Measurements from ENCODE around the gene MCC. TPM values are rescaled to one million over a fixed set of nuclear protein-coding genes. Genes with fewer than 3 reads are reported as not detected.

The MCC gene
- total RNA-seq, 1 donor from 2014 or later: 20.6 TPM

DNA sequence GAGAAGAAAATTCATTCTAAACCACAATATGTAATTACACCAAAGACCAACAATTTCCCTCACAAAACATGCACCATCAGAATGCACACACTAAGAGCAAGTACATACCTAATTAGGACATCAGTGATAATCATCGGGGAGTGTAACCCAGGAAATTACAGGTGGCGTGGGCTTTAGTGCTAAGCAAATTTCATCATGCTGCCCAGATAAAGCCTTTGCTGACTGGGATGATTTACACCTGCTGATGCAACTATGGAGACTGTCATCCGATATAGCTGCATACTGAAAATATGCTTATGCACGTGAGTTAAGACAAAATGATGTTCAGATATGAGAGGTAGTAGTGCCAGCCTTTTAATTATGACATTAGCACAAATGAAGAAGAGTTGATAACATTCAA is 388.4 kb downstream of the MCC start:
- intact Hi-C loops (cut with DNase I): no loop called here
- Histone ChIP-seq H3K27me3 (ENCODE audit: low read depth) (no peaks in the 10 kb centered on the region), H3K9me3 (no peaks in the 10 kb centered on the region), H3K4me3 (no peak overlapping the region), H3K27ac (no peak overlapping the region), H3K4me1 (no peaks in the 10 kb centered on the region), H3K36me3 (peaks cover 11% of the 10 kb centered on the region)
- no peak for DNase-seq
- TF ChIP-seq, protein P1, sequence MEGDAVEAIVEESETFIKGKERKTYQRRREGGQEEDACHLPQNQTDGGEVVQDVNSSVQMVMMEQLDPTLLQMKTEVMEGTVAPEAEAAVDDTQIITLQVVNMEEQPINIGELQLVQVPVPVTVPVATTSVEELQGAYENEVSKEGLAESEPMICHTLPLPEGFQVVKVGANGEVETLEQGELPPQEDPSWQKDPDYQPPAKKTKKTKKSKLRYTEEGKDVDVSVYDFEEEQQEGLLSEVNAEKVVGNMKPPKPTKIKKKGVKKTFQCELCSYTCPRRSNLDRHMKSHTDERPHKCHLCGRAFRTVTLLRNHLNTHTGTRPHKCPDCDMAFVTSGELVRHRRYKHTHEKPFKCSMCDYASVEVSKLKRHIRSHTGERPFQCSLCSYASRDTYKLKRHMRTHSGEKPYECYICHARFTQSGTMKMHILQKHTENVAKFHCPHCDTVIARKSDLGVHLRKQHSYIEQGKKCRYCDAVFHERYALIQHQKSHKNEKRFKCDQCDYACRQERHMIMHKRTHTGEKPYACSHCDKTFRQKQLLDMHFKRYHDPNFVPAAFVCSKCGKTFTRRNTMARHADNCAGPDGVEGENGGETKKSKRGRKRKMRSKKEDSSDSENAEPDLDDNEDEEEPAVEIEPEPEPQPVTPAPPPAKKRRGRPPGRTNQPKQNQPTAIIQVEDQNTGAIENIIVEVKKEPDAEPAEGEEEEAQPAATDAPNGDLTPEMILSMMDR (IDR thresholded peaks at IDR 0.05): no peak
- no peak for ATAC-seq

DNA sequence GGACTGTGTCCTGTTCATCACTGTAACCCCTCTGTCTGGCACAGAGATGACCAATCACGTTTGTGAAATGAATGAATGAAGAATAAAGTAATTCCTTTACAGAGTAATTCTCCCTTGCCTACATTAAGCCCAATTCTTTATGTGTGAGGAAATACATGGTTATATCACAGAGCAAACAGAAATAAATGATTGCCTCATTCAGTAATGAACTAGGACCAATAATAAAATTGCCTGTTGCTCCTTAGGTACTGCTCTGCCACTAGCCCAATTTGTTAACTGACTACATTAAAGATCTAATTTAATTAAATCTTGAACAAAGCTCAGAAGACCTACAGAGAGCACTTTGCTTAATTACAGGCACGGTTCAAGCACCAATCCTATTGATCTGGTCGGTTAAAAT is 389.9 kb downstream of the MCC start:
- TF ChIP-seq, protein P1 (IDR thresholded peaks at IDR 0.05): no peak

DNA sequence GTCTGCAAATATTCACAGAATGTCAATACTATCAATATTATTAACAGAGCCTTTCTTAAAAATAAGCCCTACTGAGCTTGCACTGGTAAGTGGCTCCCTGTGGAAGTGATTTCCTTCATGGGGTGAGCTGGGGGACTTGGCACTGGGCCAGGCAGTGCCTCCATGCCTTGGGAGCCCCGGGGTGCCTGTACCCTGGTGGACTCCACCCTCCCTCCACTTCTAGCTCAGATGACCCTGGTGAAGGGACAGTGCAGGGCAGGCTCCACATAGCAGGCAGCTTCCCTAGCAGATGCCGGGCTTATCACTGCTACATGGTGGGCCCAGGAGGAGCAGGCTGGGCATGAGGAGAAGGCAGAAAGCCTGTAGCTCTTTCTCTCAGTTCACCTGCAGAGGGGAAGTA is 392.4 kb downstream of the MCC start:
- H3K27me3 ChIP-seq (ENCODE audit: low read depth): no peaks in the 10 kb centered on the region
- peaks cover 8% of the 10 kb centered on the region for H3K36me3 ChIP-seq
- ATAC-seq (peak; percentile 19 to 28), DNase-seq (no peak)
- H3K4me1 ChIP-seq: peaks cover 3% of the 10 kb centered on the region
- H3K9me3 ChIP-seq: no peaks in the 10 kb centered on the region
- no peak overlapping the region for H3K27ac ChIP-seq
- H3K4me3 ChIP-seq: no peak overlapping the region
- intact Hi-C loops (cut with DNase I): no loop called here
- TF ChIP-seq, protein P1 (IDR thresholded peaks at IDR 0.05): no peak

More for the DNA sequence above, 389.9 kb downstream of the MCC start:
- H3K4me1 ChIP-seq: no peaks in the 10 kb centered on the region
- no peaks in the 10 kb centered on the region for H3K27me3 ChIP-seq (ENCODE audit: low read depth)
- H3K4me3 ChIP-seq: no peak overlapping the region
- H3K27ac ChIP-seq: no peak overlapping the region
- H3K36me3 ChIP-seq: peaks cover 8% of the 10 kb centered on the region
- no peaks in the 10 kb centered on the region for H3K9me3 ChIP-seq
- ATAC-seq: no peak
- DNase-seq: no peak
- intact Hi-C loops (cut with DNase I): no loop called here

DNA sequence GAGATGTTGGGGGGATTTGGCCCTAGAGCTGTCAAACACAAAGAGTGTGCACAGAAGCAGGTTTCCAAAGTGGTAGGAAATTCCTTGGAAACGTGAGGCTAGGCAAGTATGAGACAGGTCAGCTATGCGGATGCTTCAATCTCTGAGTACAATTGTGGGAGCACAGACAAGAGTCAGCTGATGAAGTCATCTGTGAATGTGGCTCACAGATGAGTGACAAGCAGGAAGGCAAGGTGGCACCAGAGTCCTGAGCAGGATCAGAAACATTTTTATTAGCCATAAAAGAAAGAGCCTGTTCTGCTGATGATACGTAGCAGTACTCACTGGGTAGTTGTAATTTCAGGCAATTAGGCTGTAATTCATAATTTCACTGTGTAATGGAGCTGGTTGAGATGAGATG is 394.7 kb downstream of the MCC start:
- no peaks in the 10 kb centered on the region for H3K9me3 ChIP-seq
- no peak overlapping the region for H3K27ac ChIP-seq
- H3K4me1 ChIP-seq: peaks cover 15% of the 10 kb centered on the region
- intact Hi-C loops (cut with DNase I): no loop called here
- peaks cover 8% of the 10 kb centered on the region for H3K36me3 ChIP-seq
- TF ChIP-seq, protein P1 (IDR thresholded peaks at IDR 0.05): no peak
- ATAC-seq: no peak
- DNase-seq: no peak
- H3K27me3 ChIP-seq (ENCODE audit: low read depth): no peaks in the 10 kb centered on the region
- H3K4me3 ChIP-seq: no peak overlapping the region

DNA sequence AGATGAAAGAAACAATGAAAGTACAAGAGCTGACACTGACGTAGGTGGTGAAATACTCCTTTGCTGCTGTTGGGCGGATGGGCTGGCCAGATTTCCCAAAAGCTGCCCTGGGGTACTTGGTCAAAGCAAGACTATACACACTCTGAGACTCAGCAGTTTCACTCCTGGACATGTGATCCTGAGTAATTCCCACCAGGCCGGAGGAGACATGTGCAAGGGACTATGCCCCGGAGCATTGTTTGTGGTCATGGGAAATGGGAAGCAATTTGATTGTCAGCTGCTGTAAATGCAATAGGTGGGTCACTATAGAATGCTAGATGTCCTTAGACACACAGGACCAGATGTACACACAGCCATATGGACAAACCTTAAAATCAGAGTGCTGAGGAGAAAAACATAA is 395.6 kb downstream of the MCC start:
- no peaks in the 10 kb centered on the region for H3K36me3 ChIP-seq
- H3K27ac ChIP-seq: no peak overlapping the region
- no peaks in the 10 kb centered on the region for H3K27me3 ChIP-seq (ENCODE audit: low read depth)
- H3K9me3 ChIP-seq: no peaks in the 10 kb centered on the region
- intact Hi-C loops (cut with DNase I): no loop called here
- TF ChIP-seq, protein P1 (IDR thresholded peaks at IDR 0.05): no peak
- H3K4me3 ChIP-seq: no peak overlapping the region
- peaks cover 15% of the 10 kb centered on the region for H3K4me1 ChIP-seq
- ATAC-seq (no peak), DNase-seq (no peak)

DNA sequence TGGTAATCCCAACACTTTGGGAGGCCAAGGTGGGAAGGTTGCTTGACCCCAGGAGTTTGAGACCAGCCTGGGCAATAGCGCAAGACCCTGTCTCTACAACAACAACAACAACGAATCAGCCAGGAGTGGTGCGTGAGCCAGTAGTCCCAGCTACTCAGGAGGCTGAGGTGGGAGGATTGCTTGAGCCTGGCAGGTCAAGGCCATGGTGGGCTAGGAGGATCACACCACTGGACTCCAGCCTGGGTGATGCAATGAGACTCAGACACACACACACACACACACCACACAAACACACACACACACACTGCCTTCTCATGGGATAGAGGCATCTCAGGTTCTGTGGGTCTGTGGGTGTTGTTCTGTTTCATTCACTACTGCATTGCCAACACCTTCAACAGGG is 396.6 kb downstream of the MCC start:
- DNase-seq (no peak), ATAC-seq (no peak)
- Histone ChIP-seq H3K27me3 (ENCODE audit: low read depth) (no peaks in the 10 kb centered on the region), H3K27ac (no peak overlapping the region), H3K36me3 (no peaks in the 10 kb centered on the region), H3K9me3 (no peaks in the 10 kb centered on the region), H3K4me1 (peaks cover 15% of the 10 kb centered on the region), H3K4me3 (no peak overlapping the region)
- TF ChIP-seq, protein P1 (IDR thresholded peaks at IDR 0.05): no peak
- intact Hi-C loops (cut with DNase I): no loop called here
